HG03066 (cell line): ENCODE results near the gene KCNIP1.

Experiments
- ATAC-seq: cut with Tn5 transposase; IDR thresholded peaks from one replicate; pipeline ENCODE4 v1.9.1; 2021; ENCODE audit warnings: low read depth; ENCODE audit not compliant: unreplicated experiment

Gene KCNIP1

DNA sequence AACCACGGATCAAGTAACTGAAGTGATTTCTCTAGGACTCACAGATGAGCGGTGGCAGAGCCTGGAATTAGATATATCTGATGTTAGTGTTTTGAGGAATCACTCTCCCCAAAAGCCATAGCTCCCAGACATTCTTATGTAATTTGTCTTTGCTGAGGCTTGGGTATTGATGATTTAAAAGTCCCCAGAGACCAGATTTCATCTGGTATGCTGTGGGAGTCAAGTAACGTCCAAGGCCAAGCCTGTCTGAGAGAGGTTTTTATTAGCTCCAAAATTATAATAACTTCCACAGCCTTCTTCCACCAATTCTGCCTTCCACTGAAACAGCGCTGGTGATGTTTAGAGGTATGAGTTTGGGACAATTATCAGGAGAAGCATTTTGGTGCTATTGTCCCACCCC is 21.3 kb upstream of the KCNIP1 start:
- no peak for ATAC-seq

GRCh38 chr5:170483701-170484458 is 19.9 kb upstream of the KCNIP1 start:
- ATAC-seq = no peak

DNA sequence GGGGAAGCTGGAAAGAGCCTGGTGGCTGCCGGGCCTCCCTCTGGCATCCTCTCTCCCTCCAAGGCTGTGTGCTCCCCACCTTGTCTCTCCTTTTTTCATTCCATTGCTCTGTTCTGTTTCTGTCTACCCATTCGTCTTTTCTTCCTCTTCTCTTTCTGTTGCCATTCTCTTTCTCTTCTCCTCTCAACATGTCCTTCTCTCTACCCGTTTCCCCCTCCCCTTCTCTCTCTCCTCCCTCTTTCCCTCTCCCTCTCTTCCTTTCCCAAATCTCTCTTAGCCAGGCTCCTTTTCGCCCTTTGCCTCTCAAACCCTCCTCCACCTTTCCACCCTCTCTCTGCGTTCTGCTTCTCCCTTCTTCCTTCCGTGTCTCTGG is 19.4 kb upstream of the KCNIP1 start:
- no peak for ATAC-seq

GRCh38 chr5:170484847-170485615 is 18.8 kb upstream of the KCNIP1 start:
- ATAC-seq = no peak

GRCh38 chr5:170485616-170485911 is 18.3 kb upstream of the KCNIP1 start:
- no peak for ATAC-seq

DNA sequence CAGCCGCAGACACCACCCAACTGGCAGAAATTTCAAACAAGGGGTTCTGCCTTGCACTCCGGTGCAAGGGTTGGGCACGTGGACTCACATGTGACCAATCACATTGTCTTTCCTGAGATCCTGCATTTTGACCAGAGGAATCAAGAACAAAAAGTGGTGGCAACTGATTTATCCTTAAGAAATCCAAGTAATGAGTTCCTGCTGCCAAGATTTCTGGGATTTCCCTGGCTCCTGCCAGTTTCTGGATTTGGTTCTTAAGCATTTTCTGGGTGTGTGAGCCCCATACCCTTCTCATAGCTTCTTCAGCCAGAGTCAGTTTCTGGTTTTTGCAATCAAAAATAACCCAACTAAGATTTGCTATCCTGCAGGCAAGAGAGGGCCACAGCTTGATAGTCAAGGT is 17.4 kb upstream of the KCNIP1 start:
- ATAC-seq = no peak

- ATAC-seq = no peak
Observed at GRCh38 chr5:170488570-170488969, 15.2 kb upstream of the KCNIP1 start.

GRCh38 chr5:170489199-170489598 is 14.6 kb upstream of the KCNIP1 start:
- ATAC-seq = no peak

DNA sequence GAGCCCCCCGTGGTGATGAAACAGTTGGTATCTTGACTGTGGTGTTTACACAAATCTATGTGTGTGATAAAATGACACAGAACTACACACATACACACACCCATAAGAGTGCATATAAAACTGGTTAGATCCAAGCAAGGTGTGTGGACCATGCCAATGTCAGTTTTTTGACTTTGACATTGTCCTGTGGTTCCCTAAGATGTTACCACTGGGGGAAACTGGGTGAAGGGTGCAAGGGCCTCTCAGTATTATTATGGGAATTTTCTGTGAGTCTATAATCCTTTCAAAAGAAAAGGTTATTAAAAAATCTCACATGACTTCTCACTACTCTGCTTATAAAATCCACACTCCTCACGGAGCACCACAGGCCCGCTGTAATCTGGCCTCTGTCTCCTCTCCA is 13.4 kb upstream of the KCNIP1 start:
- ATAC-seq = no peak

DNA sequence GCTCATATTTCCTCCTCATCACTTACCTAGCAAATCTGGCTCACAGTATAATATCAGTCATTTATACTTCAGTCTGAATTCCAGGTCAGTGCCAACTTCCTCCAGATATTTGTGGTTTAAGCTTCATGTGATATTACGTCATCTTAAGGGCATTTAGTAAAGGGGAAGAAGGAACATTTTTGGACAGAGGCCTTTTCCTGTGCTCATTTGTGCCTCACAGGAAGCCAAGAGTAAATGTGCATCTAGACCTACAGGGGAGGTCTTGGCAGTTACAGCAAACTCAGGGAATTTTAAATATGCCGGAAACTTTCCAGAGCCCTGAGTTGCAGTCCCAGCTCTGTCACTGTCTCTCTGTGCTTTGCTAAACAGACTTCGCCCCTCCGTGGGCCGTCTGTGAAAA is 12.3 kb upstream of the KCNIP1 start:
- ATAC-seq = no peak

- no peak for ATAC-seq
Observed at GRCh38 chr5:170493028-170493820, 10.6 kb upstream of the KCNIP1 start.

- no peak for ATAC-seq
Observed at GRCh38 chr5:170494041-170494440, 9.8 kb upstream of the KCNIP1 start.

- no peak for ATAC-seq
Observed at GRCh38 chr5:170495825-170496661, 7.8 kb upstream of the KCNIP1 start.

DNA sequence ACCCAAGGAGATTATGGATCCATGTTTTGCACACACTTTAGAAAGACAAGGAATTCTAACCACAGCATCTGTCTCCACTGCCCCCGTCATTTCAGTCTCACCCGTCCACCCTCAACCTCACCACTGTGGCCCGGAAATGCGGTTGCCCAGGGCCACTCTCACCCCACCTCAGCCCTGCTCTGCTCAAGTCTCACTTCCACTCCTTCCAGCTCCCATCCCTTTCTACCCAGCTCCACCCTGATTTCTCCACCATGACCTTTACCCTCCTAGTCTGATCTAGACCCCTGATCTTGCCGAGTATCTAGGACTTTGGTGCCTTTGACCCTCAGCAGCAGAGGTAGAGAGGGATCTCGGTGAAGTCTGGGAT is 7.2 kb upstream of the KCNIP1 start:
- ATAC-seq = no peak

- ATAC-seq = no peak
Observed at GRCh38 chr5:170497311-170498038, 6.3 kb upstream of the KCNIP1 start.

- ATAC-seq = no peak
Observed at GRCh38 chr5:170498811-170499351, 4.9 kb upstream of the KCNIP1 start.

DNA sequence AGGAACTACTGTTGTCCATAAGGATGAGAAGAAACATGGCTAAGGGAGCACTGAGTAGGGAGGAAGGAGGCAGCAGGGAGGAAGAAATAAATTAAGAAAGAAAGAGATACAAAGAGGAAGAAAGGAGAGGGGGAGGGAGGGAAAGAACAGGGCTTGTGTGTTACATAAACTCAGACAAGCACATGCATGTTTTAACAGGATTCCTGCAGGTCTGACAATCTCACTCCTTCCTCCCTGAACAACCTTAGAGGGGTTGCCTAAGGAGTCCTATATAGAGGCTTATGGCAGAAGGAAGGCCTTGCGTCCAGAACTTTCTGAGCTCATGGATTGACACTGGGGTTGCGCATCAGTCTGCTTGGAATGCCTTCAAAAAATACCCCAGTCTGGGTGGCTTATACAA is 4.2 kb upstream of the KCNIP1 start:
- ATAC-seq = no peak

GRCh38 chr5:170501361-170501760 is 2.5 kb upstream of the KCNIP1 start:
- ATAC-seq = no peak

DNA sequence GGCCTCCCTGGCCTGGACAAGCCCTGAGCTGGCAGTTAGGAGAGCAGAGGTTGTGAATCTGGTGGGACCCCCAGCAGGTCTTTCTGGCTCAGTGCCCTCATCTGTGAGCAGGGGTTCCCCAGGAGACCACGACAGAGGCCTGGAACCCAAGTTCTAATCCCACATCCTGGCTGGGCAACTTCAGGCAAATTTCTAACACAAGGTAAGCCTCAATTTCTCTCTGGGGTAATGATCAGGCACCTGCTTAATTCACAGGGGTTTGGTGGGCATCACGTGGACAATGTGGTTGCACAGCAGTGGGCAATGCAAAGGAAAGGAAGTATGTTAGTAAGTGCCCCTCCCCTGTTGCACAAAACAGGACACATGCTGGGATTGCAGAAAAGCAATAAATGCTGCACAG is 1.9 kb upstream of the KCNIP1 start:
- no peak for ATAC-seq
